ENCODE measurements around the gene SHISA9.

DNA sequence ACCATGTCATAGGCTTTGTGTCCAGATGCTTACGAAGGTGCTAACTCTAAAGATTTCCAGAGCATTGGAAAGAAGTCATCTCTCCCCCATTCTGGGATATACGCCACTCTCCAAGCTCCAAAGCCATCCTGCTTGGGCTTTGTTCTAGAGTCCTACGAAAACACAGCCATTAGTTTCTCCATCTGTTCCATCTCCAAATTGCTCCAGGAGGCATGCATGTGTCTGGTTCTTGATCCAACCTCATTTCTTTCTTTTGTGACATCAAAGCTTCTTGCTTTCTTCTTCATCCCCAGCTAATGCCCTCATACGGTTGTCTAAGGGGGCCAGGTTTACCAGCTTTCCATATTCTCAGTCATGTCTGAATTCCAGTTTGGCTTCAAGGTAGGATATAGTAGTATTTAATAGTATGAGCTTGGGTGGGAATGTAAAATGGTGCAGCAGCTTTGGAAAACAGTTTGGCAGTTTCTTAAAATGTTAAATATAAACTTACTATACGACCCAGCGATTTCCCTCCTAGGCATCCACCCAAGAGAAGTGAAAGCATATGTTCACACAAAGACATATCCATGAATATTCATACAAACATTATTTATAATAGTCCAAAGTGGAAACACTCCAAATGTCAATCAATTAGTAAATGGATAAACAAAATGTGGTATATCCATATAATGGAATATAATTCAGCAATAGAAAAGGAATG is 202.6 kb downstream of the SHISA9 start:
- TF ChIP-seq POLR2A (IDR thresholded peaks at IDR 0.05; ENCODE audit: borderline replicate concordance, extremely low read depth, insufficient read depth, insufficient read length): no peak
- TF ChIP-seq EGR1 (IDR thresholded peaks at IDR 0.05; ENCODE audit: low read depth): no peak
- TF ChIP-seq EZH2 (IDR thresholded peaks at IDR 0.05): no peak
- no peak for TF ChIP-seq EZH2phosphoT487 (IDR thresholded peaks at IDR 0.05; ENCODE audit: borderline replicate concordance)
- TF ChIP-seq, protein P1, sequence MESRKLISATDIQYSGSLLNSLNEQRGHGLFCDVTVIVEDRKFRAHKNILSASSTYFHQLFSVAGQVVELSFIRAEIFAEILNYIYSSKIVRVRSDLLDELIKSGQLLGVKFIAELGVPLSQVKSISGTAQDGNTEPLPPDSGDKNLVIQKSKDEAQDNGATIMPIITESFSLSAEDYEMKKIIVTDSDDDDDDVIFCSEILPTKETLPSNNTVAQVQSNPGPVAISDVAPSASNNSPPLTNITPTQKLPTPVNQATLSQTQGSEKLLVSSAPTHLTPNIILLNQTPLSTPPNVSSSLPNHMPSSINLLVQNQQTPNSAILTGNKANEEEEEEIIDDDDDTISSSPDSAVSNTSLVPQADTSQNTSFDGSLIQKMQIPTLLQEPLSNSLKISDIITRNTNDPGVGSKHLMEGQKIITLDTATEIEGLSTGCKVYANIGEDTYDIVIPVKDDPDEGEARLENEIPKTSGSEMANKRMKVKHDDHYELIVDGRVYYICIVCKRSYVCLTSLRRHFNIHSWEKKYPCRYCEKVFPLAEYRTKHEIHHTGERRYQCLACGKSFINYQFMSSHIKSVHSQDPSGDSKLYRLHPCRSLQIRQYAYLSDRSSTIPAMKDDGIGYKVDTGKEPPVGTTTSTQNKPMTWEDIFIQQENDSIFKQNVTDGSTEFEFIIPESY (IDR thresholded peaks at IDR 0.05; ENCODE audit: extremely low read depth, insufficient replicate concordance, low read length): no peak
- TF ChIP-seq, protein P2, sequence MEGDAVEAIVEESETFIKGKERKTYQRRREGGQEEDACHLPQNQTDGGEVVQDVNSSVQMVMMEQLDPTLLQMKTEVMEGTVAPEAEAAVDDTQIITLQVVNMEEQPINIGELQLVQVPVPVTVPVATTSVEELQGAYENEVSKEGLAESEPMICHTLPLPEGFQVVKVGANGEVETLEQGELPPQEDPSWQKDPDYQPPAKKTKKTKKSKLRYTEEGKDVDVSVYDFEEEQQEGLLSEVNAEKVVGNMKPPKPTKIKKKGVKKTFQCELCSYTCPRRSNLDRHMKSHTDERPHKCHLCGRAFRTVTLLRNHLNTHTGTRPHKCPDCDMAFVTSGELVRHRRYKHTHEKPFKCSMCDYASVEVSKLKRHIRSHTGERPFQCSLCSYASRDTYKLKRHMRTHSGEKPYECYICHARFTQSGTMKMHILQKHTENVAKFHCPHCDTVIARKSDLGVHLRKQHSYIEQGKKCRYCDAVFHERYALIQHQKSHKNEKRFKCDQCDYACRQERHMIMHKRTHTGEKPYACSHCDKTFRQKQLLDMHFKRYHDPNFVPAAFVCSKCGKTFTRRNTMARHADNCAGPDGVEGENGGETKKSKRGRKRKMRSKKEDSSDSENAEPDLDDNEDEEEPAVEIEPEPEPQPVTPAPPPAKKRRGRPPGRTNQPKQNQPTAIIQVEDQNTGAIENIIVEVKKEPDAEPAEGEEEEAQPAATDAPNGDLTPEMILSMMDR (IDR thresholded peaks at IDR 0.05 in 2 of 3, conservative IDR thresholded peaks at IDR 0.05 in 1 of 3; ENCODE audit: borderline replicate concordance in 1 of 3, insufficient read depth in 1 of 3, low read depth in 2 of 3, low read length in 2 of 3): no peak
- no peak for TF ChIP-seq CEBPB (IDR thresholded peaks at IDR 0.05; ENCODE audit: low read depth)
- TF ChIP-seq, protein P3, sequence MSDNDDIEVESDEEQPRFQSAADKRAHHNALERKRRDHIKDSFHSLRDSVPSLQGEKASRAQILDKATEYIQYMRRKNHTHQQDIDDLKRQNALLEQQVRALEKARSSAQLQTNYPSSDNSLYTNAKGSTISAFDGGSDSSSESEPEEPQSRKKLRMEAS (IDR thresholded peaks at IDR 0.05): no peak
- no peak for TF ChIP-seq ZNF274 (IDR thresholded peaks at IDR 0.05; ENCODE audit: low read depth, low read length)
- TF ChIP-seq ZFX (IDR thresholded peaks at IDR 0.05): no peak
- no peak for TF ChIP-seq POLR2AphosphoS5 (IDR thresholded peaks at IDR 0.05; ENCODE audit: low read depth, low read length)
- TF ChIP-seq RAD21 (IDR thresholded peaks at IDR 0.05; ENCODE audit: low read depth): no peak
- TF ChIP-seq, protein P4, sequence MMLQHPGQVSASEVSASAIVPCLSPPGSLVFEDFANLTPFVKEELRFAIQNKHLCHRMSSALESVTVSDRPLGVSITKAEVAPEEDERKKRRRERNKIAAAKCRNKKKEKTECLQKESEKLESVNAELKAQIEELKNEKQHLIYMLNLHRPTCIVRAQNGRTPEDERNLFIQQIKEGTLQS (IDR thresholded peaks at IDR 0.05): no peak
- no peak for TF ChIP-seq YY1 (IDR thresholded peaks at IDR 0.05; ENCODE audit: extremely low read depth, insufficient replicate concordance, low read depth, low read length)
